Activated T-helper 1 cell treated with anti-CD3 and anti-CD28 coated beads, Interleukin-12 subunit alpha, Interleukin-12 subunit beta, Interleukin-2, Interleukin-4 antibody, amounts not matched to agents 30 ng/mL and 10 ng/mL and 1 ng/mL, durations not matched to agents 14 hours and 24 hours and 36 hours (primary cell): ENCODE results near the gene ACTN2. TPM values are rescaled to one million over a fixed set of nuclear protein-coding genes. Genes with fewer than 3 reads are reported as not detected.

Experiments
- DNase-seq: peaks from one replicate; pipeline ENCODE4 v3.0.0; 2021; ENCODE audit warnings: low spot score
- H3K27ac Mint-ChIP-seq: one replicate; pipeline ENCODE4 v1.8.0; 2021; ENCODE audit warnings: mild to moderate bottlenecking, mixed read lengths
- H3K27me3 Mint-ChIP-seq: one replicate; pipeline ENCODE4 v1.8.0; 2022; ENCODE audit warnings: mild to moderate bottlenecking, moderate library complexity, mixed read lengths; ENCODE audit not compliant: insufficient read depth
- H3K36me3 Mint-ChIP-seq: one replicate; pipeline ENCODE4 v1.8.0; 2021; ENCODE audit warnings: low read depth, mixed read lengths
- H3K4me1 Mint-ChIP-seq: one replicate; pipeline ENCODE4 v1.8.0; 2021; ENCODE audit warnings: low read depth, mixed read lengths
- H3K4me3 Mint-ChIP-seq: one replicate; pipeline ENCODE4 v1.8.0; 2021; ENCODE audit warnings: mild to moderate bottlenecking, moderate library complexity, mixed read lengths
- H3K9me3 Mint-ChIP-seq: one replicate; pipeline ENCODE4 v1.8.0; 2021; ENCODE audit warnings: mixed read lengths
- intact Hi-C: fragments of 100-400 bp; cut with micrococcal nuclease; formaldehyde crosslinking; loops from one replicate; pipeline ENCODE4 v1.15.1; 2024
- total RNA-seq: library from RNA; stranded (reverse); gene quantifications from 2 replicates; pipeline ENCODE4 v1.2.3, GENCODE V29; 2022

Gene ACTN2
- total RNA-seq, 1 donor from 2014 or later, result 0.10 TPM

GRCh38 chr1:236751935-236752334 is 65.6 kb downstream of the ACTN2 start:
- Mint-ChIP-seq H3K27ac (no peak overlapping the region), H3K27me3 (peaks cover 4% of the 10 kb centered on the region), H3K36me3 (no peaks in the 10 kb centered on the region), H3K4me3 (no peak overlapping the region), H3K9me3 (no peaks in the 10 kb centered on the region), H3K4me1 (no peaks in the 10 kb centered on the region)
- DNase-seq, result no peak
- intact Hi-C loops, result loop anchor here (10.0 kb wide), 1 partner anchor 293 kb away; the partner anchor contains the start of gene RYR2

DNA sequence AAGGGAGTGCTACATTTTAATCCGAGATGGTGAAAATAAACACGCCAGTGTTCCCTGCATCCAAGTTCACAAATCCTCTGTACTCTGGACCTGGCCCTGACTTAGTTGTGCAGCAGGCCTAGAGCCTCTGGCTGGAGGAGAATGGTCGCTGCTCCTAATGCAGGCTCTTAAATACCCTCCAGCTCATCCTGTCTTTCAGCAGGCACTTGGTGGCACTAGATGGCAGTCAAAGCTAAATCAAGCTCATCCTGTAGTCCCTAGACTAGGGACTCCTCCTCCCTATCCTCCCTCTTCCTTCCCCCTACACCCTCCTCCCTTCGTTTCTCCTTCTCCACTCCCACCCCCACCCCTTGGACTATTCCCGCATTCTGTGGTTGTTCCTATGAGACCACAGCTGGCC is 67.2 kb downstream of the ACTN2 start:
- H3K9me3 Mint-ChIP-seq, result no peaks in the 10 kb centered on the region

DNA sequence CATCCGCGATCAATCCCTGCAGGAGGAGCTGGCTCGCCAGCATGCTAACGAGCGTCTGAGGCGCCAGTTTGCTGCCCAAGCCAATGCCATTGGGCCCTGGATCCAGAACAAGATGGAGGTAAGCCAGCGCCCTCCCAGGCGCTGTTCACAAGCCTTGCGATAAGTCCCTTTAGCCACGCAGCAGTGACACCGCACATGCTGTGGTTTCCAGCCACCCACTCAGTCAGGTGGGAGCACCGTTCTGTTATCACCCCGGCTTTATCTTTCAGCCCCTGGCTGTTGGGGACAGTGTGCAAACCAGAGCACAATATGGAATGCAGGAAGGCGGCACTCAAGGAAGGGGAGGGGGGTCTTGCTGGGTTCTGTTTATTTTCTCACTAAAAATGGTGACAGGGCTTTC is 67.7 kb downstream of the ACTN2 start:
- DNase-seq, result no peak
- Mint-ChIP-seq H3K27me3 (peaks cover 6% of the 10 kb centered on the region), H3K4me1 (no peaks in the 10 kb centered on the region), H3K4me3 (no peak overlapping the region), H3K9me3 (no peaks in the 10 kb centered on the region), H3K27ac (no peak overlapping the region), H3K36me3 (no peaks in the 10 kb centered on the region)
- intact Hi-C loops, result loop anchor here (10.0 kb wide), 1 partner anchor 291 kb away; the partner anchor contains the start of gene RYR2

More for the DNA sequence above, 67.2 kb downstream of the ACTN2 start:
- H3K4me1 Mint-ChIP-seq, result no peaks in the 10 kb centered on the region
- peaks cover 6% of the 10 kb centered on the region for H3K27me3 Mint-ChIP-seq
- intact Hi-C loops, result loop anchor here (10.0 kb wide), 1 partner anchor 291 kb away; the partner anchor contains the start of gene RYR2
- no peak for DNase-seq
- H3K36me3 Mint-ChIP-seq, result no peaks in the 10 kb centered on the region
- no peak overlapping the region for H3K27ac Mint-ChIP-seq
- H3K4me3 Mint-ChIP-seq, result no peak overlapping the region

GRCh38 chr1:236754525-236755210 is 68.4 kb downstream of the ACTN2 start:
- DNase-seq, result no peak
- no peaks in the 10 kb centered on the region for H3K36me3 Mint-ChIP-seq
- no peaks in the 10 kb centered on the region for H3K9me3 Mint-ChIP-seq
- H3K4me1 Mint-ChIP-seq, result peaks cover 5% of the 10 kb centered on the region
- H3K27me3 Mint-ChIP-seq, result peaks cover 6% of the 10 kb centered on the region
- intact Hi-C loops, result loop anchor here (10.0 kb wide), 1 partner anchor 290 kb away; the partner anchor contains the start of gene RYR2
- no peak overlapping the region for H3K27ac Mint-ChIP-seq
- H3K4me3 Mint-ChIP-seq, result no peak overlapping the region

DNA sequence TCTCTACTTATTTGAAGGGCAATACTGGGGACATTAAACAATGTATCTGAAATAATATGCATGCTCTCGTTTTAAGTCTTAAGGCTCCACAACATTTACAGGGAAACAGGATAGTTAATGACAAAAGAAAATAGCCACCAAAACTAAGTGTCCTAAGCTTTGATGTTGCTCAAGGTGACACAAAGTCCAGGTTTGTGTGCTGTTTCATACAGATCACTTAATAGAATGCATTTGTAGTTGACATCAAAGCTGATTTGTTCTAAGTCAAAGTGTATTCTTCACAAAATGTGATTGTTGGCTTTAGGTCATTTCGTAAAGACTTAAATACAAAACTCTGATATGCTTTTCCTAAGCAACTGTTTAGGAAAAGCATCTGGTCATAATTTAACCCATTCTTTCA is 71.3 kb downstream of the ACTN2 start:
- intact Hi-C loops, result loop anchor here (2.0 to 10.0 kb wide), 2 partner anchors 37 to 287 kb away; partner anchors contain the start of genes MTR and RYR2
- Mint-ChIP-seq H3K27me3 (peaks cover 2% of the 10 kb centered on the region), H3K4me1 (peaks cover 5% of the 10 kb centered on the region), H3K9me3 (no peaks in the 10 kb centered on the region), H3K36me3 (no peaks in the 10 kb centered on the region), H3K27ac (no peak overlapping the region), H3K4me3 (no peak overlapping the region)
- DNase-seq, result no peak

- Mint-ChIP-seq H3K27ac (no peak overlapping the region), H3K4me1 (peaks cover 5% of the 10 kb centered on the region), H3K9me3 (no peaks in the 10 kb centered on the region), H3K36me3 (no peaks in the 10 kb centered on the region), H3K27me3 (peaks cover 2% of the 10 kb centered on the region), H3K4me3 (no peak overlapping the region)
- intact Hi-C loops, result loop anchor here (1.0 to 10.0 kb wide), 3 partner anchors 35 to 285 kb away; partner anchors contain the start of genes MTR and RYR2
- no peak for DNase-seq
These were observed 73.1 kb downstream of the ACTN2 start for GRCh38 chr1:236759252-236759859.

DNA sequence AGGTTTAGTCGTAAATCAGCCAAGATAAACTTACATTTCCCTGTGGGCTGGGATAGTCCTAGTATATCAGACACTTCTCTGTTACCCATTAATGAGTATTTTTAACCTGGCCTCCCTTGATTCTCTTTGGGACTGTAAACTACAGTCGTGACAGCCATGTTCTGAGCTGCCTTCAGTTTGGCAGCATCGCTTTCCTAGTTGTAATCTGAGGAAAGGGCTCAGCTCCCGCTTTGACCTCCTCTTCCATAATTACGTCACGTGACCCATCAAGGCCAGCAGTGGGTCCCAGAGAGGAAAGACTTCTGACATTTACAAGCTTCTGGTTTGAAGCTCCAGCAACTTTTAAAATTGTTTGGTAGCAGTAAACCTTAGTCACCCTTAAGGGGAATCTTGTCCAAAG is 74.2 kb downstream of the ACTN2 start:
- DNase-seq, result no peak
- Mint-ChIP-seq H3K27me3 (peaks cover 6% of the 10 kb centered on the region), H3K27ac (no peak overlapping the region), H3K4me3 (no peak overlapping the region), H3K9me3 (no peaks in the 10 kb centered on the region), H3K36me3 (no peaks in the 10 kb centered on the region), H3K4me1 (peaks cover 5% of the 10 kb centered on the region)
- intact Hi-C loops, result no loop called here

DNA sequence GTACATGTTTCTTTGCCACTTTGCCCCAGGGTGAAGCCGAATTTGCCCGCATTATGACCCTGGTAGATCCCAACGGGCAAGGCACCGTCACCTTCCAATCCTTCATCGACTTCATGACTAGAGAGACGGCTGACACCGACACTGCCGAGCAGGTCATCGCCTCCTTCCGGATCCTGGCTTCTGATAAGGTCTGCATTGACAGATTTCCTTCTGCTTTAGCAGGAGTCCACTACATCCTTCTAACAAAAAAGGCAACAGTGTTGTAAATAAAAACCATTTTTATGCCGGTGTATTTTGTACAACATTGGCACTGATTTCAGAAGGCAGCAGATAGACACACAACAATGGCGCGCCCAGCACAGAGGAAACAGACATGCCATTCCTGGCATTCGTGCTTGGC is 74.7 kb downstream of the ACTN2 start:
- Mint-ChIP-seq H3K27me3 (peaks cover 6% of the 10 kb centered on the region), H3K4me3 (no peak overlapping the region), H3K27ac (no peak overlapping the region), H3K9me3 (no peaks in the 10 kb centered on the region), H3K36me3 (no peaks in the 10 kb centered on the region), H3K4me1 (peaks cover 5% of the 10 kb centered on the region)
- DNase-seq, result no peak
- intact Hi-C loops, result no loop called here

DNA sequence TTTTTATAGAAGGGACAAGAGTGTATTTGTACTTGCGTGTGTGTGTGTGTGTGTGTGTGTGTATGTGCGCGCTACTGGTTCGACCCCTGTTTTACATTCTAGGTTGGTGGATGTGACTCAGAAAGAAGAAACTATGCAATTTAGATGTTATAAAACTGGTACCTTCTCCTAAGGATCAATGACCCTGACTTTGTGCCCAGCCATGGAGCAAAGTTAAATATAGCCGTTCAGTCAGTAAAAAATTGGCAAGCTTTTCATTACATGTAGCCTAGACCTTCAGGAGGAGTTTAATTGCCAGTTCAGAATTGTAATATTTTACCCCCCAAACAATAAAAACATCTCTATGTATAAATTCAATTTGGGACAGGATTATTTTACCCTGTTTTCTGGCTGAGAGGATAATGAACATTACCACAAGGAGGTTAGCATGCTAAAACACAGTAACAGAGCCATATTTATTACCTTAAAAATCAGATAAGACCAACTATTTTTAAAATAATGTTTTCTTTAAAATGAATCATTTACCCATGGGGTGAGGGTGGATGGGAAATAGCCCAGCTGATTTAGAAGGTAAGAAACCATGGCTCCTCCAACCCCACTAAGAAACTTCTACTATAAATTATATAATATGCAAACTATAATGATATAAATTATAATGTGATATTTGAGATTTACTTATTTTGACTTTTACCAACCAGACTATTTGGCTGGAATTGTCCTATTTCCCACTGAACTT is 75.3 kb downstream of the ACTN2 start:
- H3K4me3 Mint-ChIP-seq, result no peak overlapping the region
- no peaks in the 10 kb centered on the region for H3K36me3 Mint-ChIP-seq
- H3K9me3 Mint-ChIP-seq, result no peaks in the 10 kb centered on the region
- no peak for DNase-seq
- peaks cover 5% of the 10 kb centered on the region for H3K4me1 Mint-ChIP-seq
- peaks cover 6% of the 10 kb centered on the region for H3K27me3 Mint-ChIP-seq
- intact Hi-C loops, result no loop called here
- H3K27ac Mint-ChIP-seq, result no peak overlapping the region

DNA sequence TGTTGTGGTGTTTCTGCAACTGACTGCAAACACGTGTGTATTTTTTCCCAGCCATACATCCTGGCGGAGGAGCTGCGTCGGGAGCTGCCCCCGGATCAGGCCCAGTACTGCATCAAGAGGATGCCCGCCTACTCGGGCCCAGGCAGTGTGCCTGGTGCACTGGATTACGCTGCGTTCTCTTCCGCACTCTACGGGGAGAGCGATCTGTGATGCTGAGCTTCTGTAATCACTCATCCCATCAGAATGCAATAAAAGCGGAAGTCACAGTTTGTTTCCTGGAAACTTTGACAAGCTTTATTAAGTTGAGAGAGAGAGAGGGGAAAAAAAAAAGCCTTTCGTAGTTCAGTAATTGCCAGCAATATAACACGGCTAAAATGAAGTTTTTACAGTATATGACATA is 76.1 kb downstream of the ACTN2 start:
- H3K27ac Mint-ChIP-seq, result no peak overlapping the region
- DNase-seq, result no peak
- intact Hi-C loops, result no loop called here
- H3K4me3 Mint-ChIP-seq, result no peak overlapping the region
- peaks cover 5% of the 10 kb centered on the region for H3K4me1 Mint-ChIP-seq
- H3K9me3 Mint-ChIP-seq, result no peaks in the 10 kb centered on the region
- H3K36me3 Mint-ChIP-seq, result no peaks in the 10 kb centered on the region
- peaks cover 6% of the 10 kb centered on the region for H3K27me3 Mint-ChIP-seq

DNA sequence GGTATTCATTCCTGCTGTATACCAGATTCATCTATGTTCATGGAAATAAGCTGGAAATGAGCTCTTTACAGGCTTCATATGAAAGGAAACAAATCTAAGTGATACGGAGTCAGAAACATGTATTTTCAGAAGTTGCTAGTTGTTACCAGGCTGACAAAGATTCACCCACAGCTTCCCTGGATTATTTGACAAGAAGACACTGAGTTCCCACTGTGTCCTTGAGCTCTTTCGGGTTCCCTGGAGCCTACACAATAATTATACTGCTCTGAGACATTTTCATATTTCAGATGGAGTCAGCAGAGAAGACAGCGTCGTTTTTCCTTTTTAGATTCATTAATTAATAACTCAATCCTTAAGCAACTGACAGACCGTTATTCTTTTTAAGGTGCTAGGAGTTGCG is 79.5 kb downstream of the ACTN2 start:
- H3K4me3 Mint-ChIP-seq, result no peak overlapping the region
- DNase-seq, result no peak
- H3K27me3 Mint-ChIP-seq, result peaks cover 17% of the 10 kb centered on the region
- intact Hi-C loops, result loop anchor here (1.0 kb wide), 1 partner anchor 9 kb away; no protein-coding TSS in a partner anchor
- no peak overlapping the region for H3K27ac Mint-ChIP-seq
- H3K4me1 Mint-ChIP-seq, result no peaks in the 10 kb centered on the region
- no peaks in the 10 kb centered on the region for H3K36me3 Mint-ChIP-seq
- no peaks in the 10 kb centered on the region for H3K9me3 Mint-ChIP-seq

GRCh38 chr1:236766506-236766905 is 80.2 kb downstream of the ACTN2 start:
- Mint-ChIP-seq H3K4me1 (no peaks in the 10 kb centered on the region), H3K9me3 (no peaks in the 10 kb centered on the region), H3K4me3 (no peak overlapping the region), H3K27me3 (peaks cover 17% of the 10 kb centered on the region), H3K36me3 (no peaks in the 10 kb centered on the region), H3K27ac (no peak overlapping the region)
- DNase-seq, result no peak
- intact Hi-C loops, result loop anchor here (1.0 kb wide), 1 partner anchor 9 kb away; no protein-coding TSS in a partner anchor

DNA sequence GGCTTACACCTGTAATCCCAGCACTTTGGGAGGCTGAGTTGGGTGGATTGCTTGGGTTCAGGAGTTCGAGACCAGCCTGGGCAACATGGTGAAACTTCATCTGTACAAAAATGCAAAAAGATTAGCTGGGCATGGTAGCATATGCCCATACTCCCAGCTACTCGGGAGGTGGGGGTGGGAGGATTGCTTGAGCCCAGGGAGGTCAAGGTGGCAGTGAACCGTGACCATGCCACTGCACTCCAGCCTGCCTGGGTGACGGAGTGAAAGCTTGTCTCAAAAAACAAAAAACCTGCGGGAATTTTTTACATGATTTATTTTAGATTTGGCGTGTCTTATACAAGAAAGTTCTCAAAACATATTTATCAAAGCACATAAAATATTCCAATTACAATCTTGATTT is 81.0 kb downstream of the ACTN2 start:
- Mint-ChIP-seq H3K27me3 (peaks cover 17% of the 10 kb centered on the region), H3K4me3 (no peak overlapping the region), H3K9me3 (no peaks in the 10 kb centered on the region), H3K36me3 (no peaks in the 10 kb centered on the region), H3K4me1 (no peaks in the 10 kb centered on the region), H3K27ac (no peak overlapping the region)
- DNase-seq, result no peak
- intact Hi-C loops, result no loop called here
